NCI-H128 (cell line): ENCODE data around the gene C9orf78.

Experiments
- DNase-seq: peaks from one replicate; lab custom pipeline; 2025; ENCODE audit not compliant: unreplicated experiment; lab: John Stamatoyannopoulos, UW

Gene C9orf78, protein sequence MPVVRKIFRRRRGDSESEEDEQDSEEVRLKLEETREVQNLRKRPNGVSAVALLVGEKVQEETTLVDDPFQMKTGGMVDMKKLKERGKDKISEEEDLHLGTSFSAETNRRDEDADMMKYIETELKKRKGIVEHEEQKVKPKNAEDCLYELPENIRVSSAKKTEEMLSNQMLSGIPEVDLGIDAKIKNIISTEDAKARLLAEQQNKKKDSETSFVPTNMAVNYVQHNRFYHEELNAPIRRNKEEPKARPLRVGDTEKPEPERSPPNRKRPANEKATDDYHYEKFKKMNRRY

DNA sequence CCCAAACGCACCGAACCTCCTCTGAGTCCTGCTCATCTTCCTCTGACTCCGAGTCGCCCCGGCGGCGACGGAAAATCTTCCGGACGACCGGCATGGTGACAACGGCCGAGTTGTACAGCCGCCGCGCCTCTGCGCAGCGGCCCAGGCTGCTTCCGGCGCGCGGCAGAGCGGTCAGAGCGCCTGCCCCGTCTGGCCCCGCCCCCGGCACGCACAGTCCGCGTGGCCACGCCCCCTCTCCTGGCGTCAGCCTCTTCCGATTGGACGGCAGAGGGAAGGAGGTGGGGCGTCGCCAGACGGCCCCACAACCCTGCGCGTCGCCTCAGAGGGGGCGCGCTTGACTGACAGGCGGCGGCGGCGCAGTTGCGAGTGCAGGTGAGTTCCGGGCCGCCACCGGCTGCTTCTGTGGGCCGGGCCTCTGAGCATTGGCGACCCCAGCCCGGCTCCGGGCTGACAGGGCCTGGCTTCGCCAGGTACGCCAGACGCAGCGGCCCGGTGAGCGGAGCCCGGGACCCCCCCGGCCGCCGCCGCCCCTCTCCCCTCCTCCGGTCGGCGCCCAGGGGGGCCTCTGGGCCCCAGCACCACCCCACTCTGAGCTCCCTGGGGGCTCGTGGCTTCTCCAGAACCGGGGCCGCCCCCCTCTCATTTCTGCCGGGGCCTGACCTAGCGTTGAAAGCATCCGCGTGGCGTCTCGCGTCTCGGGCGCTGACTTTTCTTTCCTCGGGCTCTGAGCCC is at the start of gene C9orf78, which contains the start of gene USP20:
TSS of gene C9orf78 (minus strand) at position 148 of the 732 bp plus-strand sequence. CDS start at position 94, 54 bp downstream.
TSS of gene USP20 (plus strand) at position 331 of the 732 bp plus-strand sequence. CDS start 17,098 bp downstream, outside the sequence.
- DNase-seq: peak; percentile 97

GRCh38 chr9:129884220-129885017 is 49.3 kb upstream of the C9orf78 start:
- peak; percentile 86 for DNase-seq

DNA sequence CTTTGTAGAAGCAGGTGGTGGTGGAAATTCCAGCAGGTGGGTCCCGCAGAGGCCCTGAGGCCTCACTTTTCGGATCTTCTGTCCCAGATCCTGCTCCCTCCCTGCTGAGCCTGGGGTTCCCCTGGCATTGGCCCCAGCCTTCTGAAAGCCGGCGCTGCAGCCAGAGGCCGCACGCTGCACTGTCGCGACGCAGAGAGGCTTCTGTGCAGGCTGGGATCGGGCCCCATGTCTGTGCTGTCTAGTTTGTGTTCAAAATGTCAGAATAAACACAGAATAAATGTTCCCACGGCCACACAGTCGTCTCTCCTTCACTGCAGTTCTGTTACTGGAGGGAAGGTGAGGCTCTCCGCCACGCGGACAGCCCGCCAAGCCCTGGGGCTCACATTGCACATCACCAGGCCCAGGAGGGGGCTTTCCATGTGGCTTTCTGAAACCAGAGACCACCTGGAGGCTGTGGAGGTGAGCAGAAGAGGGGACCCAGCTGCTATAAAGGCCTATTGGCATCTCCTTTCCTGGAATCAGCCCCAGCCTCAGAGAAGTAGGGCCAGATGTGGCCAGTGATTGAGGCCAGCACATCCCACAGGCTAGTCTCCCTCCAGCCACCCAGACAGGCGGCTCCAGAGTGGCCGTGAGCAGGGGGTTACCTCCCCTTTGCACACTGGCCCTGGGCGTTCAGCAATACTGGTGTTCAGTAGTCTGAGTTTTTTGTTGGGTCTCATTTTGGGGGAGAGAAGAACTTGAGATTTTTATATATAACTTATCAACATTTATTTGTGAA is 46.7 kb upstream of the C9orf78 start:
- DNase-seq: no peak

- no peak for DNase-seq
These were observed 45.8 kb upstream of the C9orf78 start for GRCh38 chr9:129880654-129881546.

- DNase-seq: no peak
These were observed 45.0 kb upstream of the C9orf78 start for GRCh38 chr9:129879991-129880653.

DNA sequence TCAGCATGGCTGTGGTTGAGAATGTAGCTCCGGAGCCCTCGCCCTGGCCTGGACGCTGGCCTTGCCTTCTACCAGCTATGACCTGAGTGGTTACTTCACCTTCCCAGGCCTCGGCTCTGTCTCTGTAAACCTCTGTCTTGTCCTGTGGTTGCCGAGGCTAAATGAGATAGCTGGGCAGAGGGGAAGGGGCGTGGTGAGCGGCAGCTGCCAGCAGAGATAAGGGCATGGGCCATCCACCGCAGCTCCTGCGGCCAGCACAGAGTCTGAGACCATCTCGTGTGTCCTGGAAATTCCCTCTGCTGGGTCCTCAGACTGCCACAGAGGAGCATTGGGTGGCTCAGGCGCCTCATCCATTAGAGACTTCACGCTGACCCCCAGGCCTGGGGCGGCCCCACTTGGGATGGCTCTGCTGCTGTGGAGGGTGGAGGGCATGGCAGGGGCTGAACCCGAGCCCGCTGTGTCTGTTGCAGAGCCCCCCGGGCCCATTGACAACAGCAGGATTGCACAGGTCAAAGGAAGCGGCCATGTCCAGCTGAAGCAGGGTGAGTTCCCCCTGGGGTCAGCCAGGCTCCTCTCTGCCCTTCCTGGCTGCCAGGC is 44.1 kb upstream of the C9orf78 start:
- no peak for DNase-seq

DNA sequence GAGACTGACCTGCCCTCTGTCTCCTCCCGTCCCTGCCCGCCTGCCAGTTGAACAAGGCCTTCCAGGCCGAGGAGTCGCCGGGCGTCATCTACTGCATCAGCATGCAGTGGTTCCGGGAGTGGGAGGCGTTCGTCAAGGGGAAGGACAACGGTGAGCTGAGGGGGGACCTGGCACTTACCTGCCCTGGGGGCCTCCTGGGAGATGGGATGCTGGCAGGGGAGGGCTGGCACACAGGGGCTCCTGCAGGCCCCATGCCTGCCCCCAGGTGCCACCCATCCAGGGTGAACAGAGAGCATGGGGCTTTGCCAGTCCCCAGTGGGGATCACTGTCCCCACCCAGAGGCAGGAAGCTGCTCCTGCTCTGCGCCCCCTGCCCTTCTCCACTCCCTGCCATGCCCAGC is 43.2 kb upstream of the C9orf78 start:
- no peak for DNase-seq

DNA sequence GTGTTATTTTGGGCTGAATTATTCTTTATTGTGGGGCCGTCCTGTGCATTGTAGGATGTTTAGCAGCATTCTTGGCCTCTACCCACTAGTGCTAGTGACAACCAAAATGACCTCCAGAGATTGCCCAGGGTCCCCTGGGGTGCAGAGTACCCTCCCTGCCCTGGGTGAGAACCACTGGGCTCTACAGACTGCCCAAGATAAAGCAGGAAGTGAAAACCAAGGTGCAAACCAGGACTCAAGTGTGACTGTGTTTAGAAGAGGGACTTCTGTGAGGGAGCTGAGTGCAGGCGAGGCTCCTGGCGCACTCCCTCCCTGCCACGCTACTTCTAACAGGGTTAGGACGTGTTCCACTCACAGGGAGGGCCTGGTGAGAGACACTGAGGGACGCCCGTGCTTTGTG is 41.7 kb upstream of the C9orf78 start:
- no peak for DNase-seq

DNA sequence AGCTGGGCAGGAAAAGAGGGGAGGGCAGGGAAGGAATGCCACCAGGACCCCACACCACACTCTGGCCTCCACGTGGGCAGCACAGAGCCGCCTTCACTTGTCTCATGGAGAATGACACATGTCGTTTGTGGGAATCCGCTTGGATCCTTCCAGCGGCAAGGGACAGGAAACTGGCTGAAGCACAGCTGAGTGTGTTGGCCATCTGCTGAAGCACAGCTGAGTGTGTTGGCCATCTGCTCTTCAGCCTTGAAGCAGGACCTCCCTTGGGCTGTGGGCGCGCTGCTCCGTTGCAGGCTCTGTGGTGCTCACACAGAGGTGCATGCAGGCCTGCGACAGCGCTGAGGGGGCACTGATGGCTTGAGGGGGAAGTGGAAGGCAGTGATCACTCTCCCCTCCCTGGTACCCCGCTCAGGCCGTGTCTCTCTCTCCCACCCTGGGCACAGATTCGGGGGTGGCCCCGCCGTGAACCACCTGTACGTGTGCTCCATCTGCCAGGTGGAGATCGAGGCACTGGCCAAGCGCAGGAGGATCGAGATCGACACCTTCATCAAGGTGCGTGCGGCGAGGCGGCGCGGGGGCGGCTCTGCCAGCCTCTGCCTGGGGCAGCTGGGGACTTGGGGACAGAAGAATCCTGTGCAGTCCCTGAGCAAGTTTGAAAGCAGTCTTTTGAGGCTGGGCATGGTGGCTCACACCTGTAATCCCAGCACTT is 40.8 kb upstream of the C9orf78 start:
- no peak for DNase-seq

- DNase-seq: no peak
These were observed 40.1 kb upstream of the C9orf78 start for GRCh38 chr9:129875181-129875611.

- no peak for DNase-seq
These were observed 39.4 kb upstream of the C9orf78 start for GRCh38 chr9:129874261-129875101.

GRCh38 chr9:129873563-129874190 is 38.6 kb upstream of the C9orf78 start:
- no peak for DNase-seq

DNA sequence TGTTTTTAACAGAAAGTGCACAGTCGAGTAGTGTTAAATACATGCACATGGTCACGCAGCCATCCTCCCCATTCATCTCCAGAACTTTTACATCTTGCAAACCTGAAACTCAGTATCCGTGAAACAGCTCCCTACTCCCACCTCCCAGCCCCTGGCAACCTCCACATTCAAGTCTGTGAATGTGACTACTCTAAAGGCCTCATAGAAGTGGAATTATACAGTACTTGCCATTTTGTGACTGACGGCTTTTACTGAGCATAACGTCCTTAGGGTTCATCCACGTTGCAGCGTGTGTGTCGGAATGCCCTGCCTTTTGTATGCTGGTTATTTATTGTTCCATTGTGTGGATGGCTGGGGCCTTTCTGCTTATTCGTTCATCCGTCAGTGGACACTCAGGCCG is 36.0 kb upstream of the C9orf78 start:
- DNase-seq: no peak

- no peak for DNase-seq
These were observed 34.8 kb upstream of the C9orf78 start for GRCh38 chr9:129869585-129870501.

DNA sequence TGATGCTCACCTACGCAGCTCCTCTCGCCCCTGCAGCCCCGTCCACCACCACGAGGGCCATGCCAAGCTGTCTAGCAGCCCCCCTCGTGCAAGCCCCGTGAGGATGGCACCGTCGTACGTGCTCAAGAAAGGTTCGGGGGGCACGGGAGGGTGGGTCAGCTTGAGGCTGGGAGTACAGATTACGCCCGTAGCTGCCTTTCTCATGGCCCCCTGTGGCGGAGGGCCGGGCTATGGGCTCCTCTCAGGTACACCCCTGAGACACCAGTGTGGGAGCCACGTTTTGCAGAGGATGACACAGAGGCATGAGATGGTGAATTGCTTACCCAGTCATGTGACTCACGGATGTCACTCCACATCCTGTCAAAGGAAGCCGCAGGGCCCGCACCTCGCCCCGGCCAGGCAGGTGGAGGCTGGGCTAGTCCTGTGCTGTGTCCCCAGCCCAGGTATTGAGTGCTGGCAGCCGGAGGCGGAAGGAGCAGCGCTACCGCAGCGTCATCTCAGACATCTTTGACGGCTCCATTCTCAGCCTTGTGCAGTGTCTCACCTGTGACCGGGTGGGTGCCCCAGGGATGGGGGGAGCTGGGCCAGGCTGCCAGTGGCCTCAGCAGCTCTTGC is 33.9 kb upstream of the C9orf78 start:
- DNase-seq: no peak
